HL-60 (cell line): ENCODE data around the gene TYW1.
"Not testable (repeated sequence)": the region's sequence is repeated elsewhere in the genome, so short reads cannot be mapped to it uniquely, and the experiment has no call there.

Experiments
- DNase-seq, 2 experiments: peaks; one replicate each; pipeline ENCODE4 v3.0.0-alpha.2; 2010 to 2020; ENCODE audit warnings: low read depth in 1 of 2, low spot score in 1 of 2
- H3K27ac ChIP-seq: fragments of 250-450 bp; sonication (Bioruptor Pico); replicated peaks from 2 replicates; pipeline ENCODE4 v1.5.1; 2020; ENCODE audit warnings: mild to moderate bottlenecking, moderate library complexity
- H3K27me3 ChIP-seq: fragments of 250-450 bp; sonication (Bioruptor Pico); 2 replicates; pipeline ENCODE4 v1.5.1; 2021; ENCODE audit warnings: mild to moderate bottlenecking, moderate library complexity; ENCODE audit not compliant: insufficient read depth, poor library complexity, severe bottlenecking
- H3K4me3 ChIP-seq: replicated peaks from 2 replicates; pipeline ENCODE4 v1.5.1; 2011; ENCODE audit warnings: mild to moderate bottlenecking, control low read depth, low read length; ENCODE audit not compliant: insufficient read depth
- GABPA ChIP-seq: IDR thresholded peaks from 2 replicates; pipeline ENCODE4 v1.6.1; 2012; ENCODE audit warnings: low read depth
- POLR2AphosphoS5 ChIP-seq: IDR thresholded peaks from 2 replicates; pipeline ENCODE4 v1.6.1; 2012; ENCODE audit warnings: low read depth
- SPI1 ChIP-seq: IDR thresholded peaks from 2 replicates; pipeline ENCODE4 v1.6.1; 2012; ENCODE audit warnings: low read depth, mild to moderate bottlenecking, borderline replicate concordance
- TF ChIP-seq, protein P1 (sequence below): IDR thresholded peaks from one replicate; pipeline ENCODE4 v1.5.1; 2011; ENCODE audit warnings: low read length, control low read depth, inconsistent platforms; ENCODE audit not compliant: insufficient read depth
- TF ChIP-seq, protein P2 (sequence below): IDR thresholded peaks from 2 replicates; pipeline ENCODE4 v1.6.1; 2012; ENCODE audit warnings: low read depth; ENCODE audit not compliant: insufficient replicate concordance

Gene TYW1

DNA sequence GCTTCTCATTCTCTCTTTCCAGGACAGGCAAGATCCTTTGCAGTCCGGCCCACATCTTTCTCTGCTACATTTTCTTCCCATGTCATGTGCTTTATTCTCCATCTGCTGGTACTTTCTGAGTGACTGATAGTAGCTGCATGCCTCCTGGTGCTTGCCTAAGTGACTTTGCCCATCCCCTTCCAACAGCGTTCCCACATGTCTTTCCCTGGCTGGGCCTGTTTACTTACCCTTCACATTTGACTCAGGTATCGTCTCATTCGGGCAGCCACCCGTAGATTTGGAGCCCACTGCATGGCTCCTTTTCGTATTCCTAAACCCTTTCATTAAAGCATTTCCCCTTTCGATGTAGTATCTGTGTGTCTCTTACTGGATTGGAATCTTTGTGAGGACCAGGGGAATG lies 24.6 kb downstream of the TYW1 start:
- no peaks in the 10 kb centered on the region for H3K27me3 ChIP-seq
- DNase-seq = no peak

DNA sequence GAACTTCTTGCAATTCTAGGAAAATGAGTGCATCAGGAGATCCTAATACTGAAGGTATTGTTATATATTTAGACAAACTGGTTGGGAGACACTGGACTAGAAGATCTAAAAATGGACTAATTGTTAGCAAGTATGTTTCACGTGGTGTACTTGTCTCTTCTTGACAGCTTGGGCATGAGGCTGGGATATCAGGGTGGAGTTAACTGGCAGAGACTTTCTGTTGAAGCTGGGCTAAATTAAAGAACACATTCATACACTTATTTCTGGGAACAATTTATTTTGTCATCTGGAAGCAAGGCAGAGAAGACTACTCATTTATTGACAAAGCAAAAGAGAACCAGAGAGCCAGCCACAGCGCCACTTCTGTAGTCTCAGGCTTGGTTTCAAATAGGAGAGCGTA lies 25.9 kb downstream of the TYW1 start:
- Histone ChIP-seq H3K27ac (no peak overlapping the region), H3K4me3 (no peak overlapping the region), H3K27me3 (no peaks in the 10 kb centered on the region)
- TF ChIP-seq POLR2AphosphoS5 (no peak), GABPA (no peak), SPI1 (no peak)
- TF ChIP-seq, protein P1, sequence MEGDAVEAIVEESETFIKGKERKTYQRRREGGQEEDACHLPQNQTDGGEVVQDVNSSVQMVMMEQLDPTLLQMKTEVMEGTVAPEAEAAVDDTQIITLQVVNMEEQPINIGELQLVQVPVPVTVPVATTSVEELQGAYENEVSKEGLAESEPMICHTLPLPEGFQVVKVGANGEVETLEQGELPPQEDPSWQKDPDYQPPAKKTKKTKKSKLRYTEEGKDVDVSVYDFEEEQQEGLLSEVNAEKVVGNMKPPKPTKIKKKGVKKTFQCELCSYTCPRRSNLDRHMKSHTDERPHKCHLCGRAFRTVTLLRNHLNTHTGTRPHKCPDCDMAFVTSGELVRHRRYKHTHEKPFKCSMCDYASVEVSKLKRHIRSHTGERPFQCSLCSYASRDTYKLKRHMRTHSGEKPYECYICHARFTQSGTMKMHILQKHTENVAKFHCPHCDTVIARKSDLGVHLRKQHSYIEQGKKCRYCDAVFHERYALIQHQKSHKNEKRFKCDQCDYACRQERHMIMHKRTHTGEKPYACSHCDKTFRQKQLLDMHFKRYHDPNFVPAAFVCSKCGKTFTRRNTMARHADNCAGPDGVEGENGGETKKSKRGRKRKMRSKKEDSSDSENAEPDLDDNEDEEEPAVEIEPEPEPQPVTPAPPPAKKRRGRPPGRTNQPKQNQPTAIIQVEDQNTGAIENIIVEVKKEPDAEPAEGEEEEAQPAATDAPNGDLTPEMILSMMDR = no peak
- TF ChIP-seq, protein P2, sequence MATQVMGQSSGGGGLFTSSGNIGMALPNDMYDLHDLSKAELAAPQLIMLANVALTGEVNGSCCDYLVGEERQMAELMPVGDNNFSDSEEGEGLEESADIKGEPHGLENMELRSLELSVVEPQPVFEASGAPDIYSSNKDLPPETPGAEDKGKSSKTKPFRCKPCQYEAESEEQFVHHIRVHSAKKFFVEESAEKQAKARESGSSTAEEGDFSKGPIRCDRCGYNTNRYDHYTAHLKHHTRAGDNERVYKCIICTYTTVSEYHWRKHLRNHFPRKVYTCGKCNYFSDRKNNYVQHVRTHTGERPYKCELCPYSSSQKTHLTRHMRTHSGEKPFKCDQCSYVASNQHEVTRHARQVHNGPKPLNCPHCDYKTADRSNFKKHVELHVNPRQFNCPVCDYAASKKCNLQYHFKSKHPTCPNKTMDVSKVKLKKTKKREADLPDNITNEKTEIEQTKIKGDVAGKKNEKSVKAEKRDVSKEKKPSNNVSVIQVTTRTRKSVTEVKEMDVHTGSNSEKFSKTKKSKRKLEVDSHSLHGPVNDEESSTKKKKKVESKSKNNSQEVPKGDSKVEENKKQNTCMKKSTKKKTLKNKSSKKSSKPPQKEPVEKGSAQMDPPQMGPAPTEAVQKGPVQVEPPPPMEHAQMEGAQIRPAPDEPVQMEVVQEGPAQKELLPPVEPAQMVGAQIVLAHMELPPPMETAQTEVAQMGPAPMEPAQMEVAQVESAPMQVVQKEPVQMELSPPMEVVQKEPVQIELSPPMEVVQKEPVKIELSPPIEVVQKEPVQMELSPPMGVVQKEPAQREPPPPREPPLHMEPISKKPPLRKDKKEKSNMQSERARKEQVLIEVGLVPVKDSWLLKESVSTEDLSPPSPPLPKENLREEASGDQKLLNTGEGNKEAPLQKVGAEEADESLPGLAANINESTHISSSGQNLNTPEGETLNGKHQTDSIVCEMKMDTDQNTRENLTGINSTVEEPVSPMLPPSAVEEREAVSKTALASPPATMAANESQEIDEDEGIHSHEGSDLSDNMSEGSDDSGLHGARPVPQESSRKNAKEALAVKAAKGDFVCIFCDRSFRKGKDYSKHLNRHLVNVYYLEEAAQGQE = no peak
- DNase-seq = no peak

More for the DNA sequence above, 24.6 kb downstream of the TYW1 start:
- no peak overlapping the region for H3K4me3 ChIP-seq
- TF ChIP-seq SPI1 (no peak), GABPA (no peak), POLR2AphosphoS5 (no peak)
- TF ChIP-seq, protein P2 = no peak
- TF ChIP-seq, protein P1 = no peak
- no peak overlapping the region for H3K27ac ChIP-seq

DNA sequence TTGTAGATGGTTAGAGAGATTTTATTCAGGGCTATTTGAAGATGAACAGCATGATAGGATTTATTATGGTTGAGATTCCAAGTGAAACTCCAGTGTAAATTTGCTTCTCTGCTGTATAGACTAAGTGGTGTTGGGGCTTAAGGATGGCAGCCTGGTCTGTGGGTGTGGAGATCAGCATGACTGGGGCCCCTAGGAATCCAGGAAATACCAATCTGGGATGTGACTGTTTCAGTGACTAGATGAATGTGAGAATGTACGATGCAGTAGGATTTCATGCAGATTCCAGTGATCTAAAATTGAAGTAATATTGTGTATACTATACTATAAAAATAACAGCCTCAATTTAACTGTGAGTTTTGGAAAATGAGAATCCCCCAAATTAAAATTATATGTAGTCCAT lies 28.8 kb downstream of the TYW1 start:
- not testable (repeated sequence) for H3K4me3 ChIP-seq, DNase-seq, H3K27me3 ChIP-seq, H3K27ac ChIP-seq

DNA sequence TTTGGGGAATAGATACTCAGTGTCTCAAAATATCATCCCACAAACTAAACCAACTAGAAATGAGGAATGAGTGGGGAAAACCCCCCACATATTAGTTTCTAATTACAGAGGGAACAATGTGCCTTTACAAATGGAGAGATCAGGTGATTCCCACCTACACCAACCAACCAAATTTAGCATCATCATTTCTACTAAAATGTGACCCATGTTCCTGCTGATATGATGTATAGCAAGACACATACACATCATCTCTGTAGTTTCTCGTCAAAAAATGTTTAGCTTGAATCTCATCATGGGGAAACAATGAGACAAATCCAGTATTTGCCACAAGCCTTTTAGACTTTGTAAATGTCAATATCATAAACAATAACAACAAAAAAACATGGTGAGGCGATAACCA lies 35.1 kb downstream of the TYW1 start:
- not testable (repeated sequence) for H3K27me3 ChIP-seq, DNase-seq, H3K4me3 ChIP-seq, H3K27ac ChIP-seq

DNA sequence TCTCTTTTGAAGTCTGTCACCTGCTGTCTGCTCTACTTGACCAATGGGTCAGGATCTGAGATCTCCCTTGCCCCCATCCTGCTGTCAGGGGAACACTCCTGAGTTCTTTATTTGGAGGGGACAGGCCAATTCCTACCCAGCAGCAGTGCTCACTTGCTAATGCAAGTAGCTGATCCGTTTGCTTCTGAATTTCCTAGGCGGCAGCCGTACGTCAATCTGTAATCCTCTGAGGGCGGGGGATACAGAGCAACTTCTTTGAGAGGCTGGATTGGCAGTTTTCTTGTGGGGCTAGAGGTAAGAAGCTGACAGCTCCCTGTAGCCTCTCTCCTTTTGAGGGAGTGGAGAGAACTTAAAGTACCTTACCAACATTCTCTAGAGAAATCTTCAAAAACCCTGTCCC lies 36.6 kb downstream of the TYW1 start:
- H3K27ac ChIP-seq = no peak overlapping the region
- no peak for TF ChIP-seq POLR2AphosphoS5
- no peak for TF ChIP-seq GABPA
- TF ChIP-seq, protein P1 = no peak
- TF ChIP-seq SPI1 = no peak
- TF ChIP-seq, protein P2 = no peak
- no peak for DNase-seq
- no peak overlapping the region for H3K4me3 ChIP-seq
- H3K27me3 ChIP-seq = no peaks in the 10 kb centered on the region

DNA sequence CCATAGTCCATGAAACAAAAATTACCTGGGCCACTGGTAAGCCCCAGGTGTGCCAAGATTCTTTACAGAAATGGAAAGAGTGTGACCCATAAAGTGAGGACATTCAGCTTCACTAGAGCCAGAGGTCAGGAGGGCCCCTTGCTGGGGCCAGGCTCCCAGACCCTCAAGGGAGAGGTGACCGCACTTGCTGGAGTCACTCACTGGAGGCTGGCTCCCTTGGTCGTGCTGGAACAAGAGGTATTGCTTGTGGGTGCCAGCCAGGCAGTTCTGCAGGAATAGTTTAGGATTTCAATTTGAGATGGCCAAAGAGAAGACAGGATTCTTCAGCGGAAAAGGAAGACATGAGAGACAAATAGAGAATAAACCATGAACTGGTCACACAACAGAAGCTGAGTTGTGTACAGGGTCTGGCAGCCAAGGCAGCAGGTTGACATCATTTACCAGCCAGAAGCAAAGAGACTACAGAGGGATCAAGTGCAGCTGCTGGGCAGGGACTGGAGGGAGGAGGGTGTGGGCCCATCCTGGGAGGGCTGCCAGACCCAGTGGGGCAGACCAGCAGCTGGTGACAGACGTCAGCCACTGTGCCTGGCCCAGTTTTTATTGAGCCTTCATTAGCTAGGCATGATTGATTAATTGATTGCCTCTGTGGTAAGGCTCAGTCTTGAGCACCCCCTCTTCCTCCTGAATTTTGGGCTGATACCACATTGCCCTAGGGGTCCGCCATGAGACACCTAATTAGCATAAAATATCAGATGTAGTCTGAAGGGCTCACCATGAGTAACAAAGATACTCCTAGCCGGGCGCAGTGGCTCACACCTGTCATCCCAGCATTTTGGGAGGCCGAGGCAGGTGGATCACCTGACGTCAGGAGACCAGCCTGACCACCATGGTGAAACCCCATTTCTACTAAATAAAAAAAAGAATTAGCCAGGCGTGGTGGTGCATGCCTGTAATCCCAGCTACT lies 40.1 kb downstream of the TYW1 start:
- H3K4me3 ChIP-seq, H3K27me3 ChIP-seq, H3K27ac ChIP-seq, DNase-seq: not testable (repeated sequence)
